Loucy (cell line): ENCODE measurements around the gene ITGA11.

Source experiments
- H2AFZ ChIP-seq: fragments of 200-600 bp; sonication (generic); 2 replicates; pipeline ENCODE4 v1.6.0; 2016; ENCODE audit warnings: antibody characterized with exemption, mild to moderate bottlenecking, low read length, moderate library complexity
- H3F3A ChIP-seq: fragments of 200-600 bp; 2 replicates; pipeline ENCODE4 v1.6.0; 2016; ENCODE audit warnings: antibody characterized with exemption, low read depth, mild to moderate bottlenecking
- H3K27me3 ChIP-seq: fragments of 200-600 bp; sonication (generic); 2 replicates; pipeline ENCODE4 v1.6.1; 2014; ENCODE audit warnings: low read length, mild to moderate bottlenecking; ENCODE audit not compliant: insufficient read depth, poor library complexity, severe bottlenecking
- H3K36me3 ChIP-seq: fragments of 200-600 bp; sonication (generic); 2 replicates; pipeline ENCODE4 v1.6.1; 2016; ENCODE audit warnings: low read length; ENCODE audit not compliant: insufficient read depth
- H3K4me1 ChIP-seq: fragments of 200-600 bp; sonication (generic); 2 replicates; pipeline ENCODE4 v1.5.1; 2014; ENCODE audit warnings: low read length, mild to moderate bottlenecking; ENCODE audit not compliant: insufficient read depth, poor library complexity, severe bottlenecking
- H3K4me2 ChIP-seq: fragments of 200-600 bp; sonication (generic); 2 replicates; pipeline ENCODE4 v1.6.0; 2014; ENCODE audit warnings: antibody characterized with exemption, low read length, low read depth, mild to moderate bottlenecking; ENCODE audit not compliant: poor library complexity, severe bottlenecking
- H3K4me3 ChIP-seq: fragments of 200-600 bp; sonication (generic); 2 replicates; pipeline ENCODE4 v1.5.1; 2014; ENCODE audit warnings: low read length, mild to moderate bottlenecking, mixed read lengths; ENCODE audit not compliant: poor library complexity, severe bottlenecking
- H3K79me2 ChIP-seq: fragments of 200-600 bp; sonication (generic); 2 replicates; pipeline ENCODE4 v1.6.1; 2014; ENCODE audit warnings: low read length; ENCODE audit not compliant: insufficient read depth
- H3K9ac ChIP-seq: fragments of 200-600 bp; sonication (generic); 2 replicates; pipeline ENCODE4 v1.6.0; 2014; ENCODE audit warnings: mild to moderate bottlenecking, low read depth, low read length, moderate library complexity; ENCODE audit not compliant: poor library complexity, severe bottlenecking
- H3K9me2 ChIP-seq: fragments of 200-600 bp; sonication (generic); replicated peaks from 2 replicates; pipeline ENCODE4 v1.6.1; 2016; ENCODE audit warnings: low read depth, low read length, mixed read lengths
- H3K9me3 ChIP-seq: fragments of 200-600 bp; sonication (generic); 2 replicates; pipeline ENCODE4 v1.6.1; 2014; ENCODE audit warnings: mild to moderate bottlenecking, antibody characterized with exemption, low read length, low read depth; ENCODE audit not compliant: insufficient read depth
- H4K20me1 ChIP-seq: fragments of 200-600 bp; sonication (generic); 2 replicates; pipeline ENCODE4 v1.6.0; 2014; ENCODE audit warnings: antibody characterized with exemption, low read length, mild to moderate bottlenecking; ENCODE audit not compliant: insufficient read depth, poor library complexity, severe bottlenecking
- EZH2phosphoT487 ChIP-seq: fragments of 200-600 bp; IDR thresholded peaks from 2 replicates; pipeline ENCODE4 v1.6.1; 2018; ENCODE audit warnings: antibody characterized with exemption, mild to moderate bottlenecking, moderate library complexity, borderline replicate concordance
- TF ChIP-seq, protein P1 (sequence below): fragments of 200-600 bp; sonication (generic); conservative IDR thresholded peaks from 2 replicates; pipeline ENCODE4 v1.5.1; 2014; ENCODE audit warnings: mild to moderate bottlenecking, antibody characterized with exemption, low read length

Gene ITGA11

GRCh38 chr15:68405378-68406250 is 26.3 kb downstream of the ITGA11 start:
- Histone ChIP-seq H3F3A (no peaks in the 10 kb centered on the region), H3K4me2 (no peak overlapping the region), H3K4me1 (peaks cover 6% of the 10 kb centered on the region), H2AFZ (peak overlapping the region; percentile 54; the same call in 1 of the 2 replicates), H3K4me3 (no peak overlapping the region), H4K20me1 (no peaks in the 10 kb centered on the region), H3K36me3 (no peaks in the 10 kb centered on the region), H3K9me3 (no peaks in the 10 kb centered on the region), H3K9ac (no peak overlapping the region), H3K27me3 (no peaks in the 10 kb centered on the region), H3K9me2 (no peaks in the 10 kb centered on the region), H3K79me2 (no peaks in the 10 kb centered on the region)
- TF ChIP-seq, protein P1, sequence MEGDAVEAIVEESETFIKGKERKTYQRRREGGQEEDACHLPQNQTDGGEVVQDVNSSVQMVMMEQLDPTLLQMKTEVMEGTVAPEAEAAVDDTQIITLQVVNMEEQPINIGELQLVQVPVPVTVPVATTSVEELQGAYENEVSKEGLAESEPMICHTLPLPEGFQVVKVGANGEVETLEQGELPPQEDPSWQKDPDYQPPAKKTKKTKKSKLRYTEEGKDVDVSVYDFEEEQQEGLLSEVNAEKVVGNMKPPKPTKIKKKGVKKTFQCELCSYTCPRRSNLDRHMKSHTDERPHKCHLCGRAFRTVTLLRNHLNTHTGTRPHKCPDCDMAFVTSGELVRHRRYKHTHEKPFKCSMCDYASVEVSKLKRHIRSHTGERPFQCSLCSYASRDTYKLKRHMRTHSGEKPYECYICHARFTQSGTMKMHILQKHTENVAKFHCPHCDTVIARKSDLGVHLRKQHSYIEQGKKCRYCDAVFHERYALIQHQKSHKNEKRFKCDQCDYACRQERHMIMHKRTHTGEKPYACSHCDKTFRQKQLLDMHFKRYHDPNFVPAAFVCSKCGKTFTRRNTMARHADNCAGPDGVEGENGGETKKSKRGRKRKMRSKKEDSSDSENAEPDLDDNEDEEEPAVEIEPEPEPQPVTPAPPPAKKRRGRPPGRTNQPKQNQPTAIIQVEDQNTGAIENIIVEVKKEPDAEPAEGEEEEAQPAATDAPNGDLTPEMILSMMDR, result no peak
- no peak for TF ChIP-seq EZH2phosphoT487

DNA sequence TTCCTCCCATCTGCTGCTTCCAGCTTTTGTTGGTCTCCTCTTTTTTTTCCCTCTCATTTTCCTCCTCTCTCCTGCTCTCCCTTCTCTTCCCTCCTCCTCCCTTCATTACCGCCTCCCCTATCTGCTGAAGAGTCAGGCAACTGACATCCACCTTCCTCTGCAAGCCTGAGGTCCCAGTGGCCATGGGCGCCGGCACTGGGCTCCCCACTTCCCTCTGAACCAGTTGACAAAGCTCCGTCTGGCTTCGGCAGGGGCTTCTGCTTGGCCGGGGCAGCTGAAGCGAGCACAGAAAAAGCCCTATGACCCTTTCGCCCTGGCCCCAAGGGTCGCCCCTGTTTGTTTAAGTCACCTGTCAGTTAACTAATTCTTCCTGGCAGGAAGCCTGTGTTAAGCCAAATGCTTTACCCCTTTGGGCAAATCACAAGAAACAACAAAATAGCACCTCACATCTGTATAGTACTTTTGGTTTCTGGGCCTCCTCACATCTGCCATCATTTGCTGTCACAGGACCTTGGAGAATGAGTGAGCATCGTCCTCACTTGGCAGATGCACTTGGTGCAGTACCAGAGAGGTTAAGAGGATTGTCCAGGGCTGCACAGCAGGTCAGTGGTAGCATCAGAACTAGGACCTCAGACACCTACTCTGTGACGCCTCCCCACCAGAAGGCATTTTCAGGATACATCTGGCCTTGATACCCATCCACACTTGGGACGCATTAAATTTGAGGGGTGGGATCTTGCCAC is 27.7 kb downstream of the ITGA11 start:
- Histone ChIP-seq H3K9me2 (no peaks in the 10 kb centered on the region), H3K79me2 (no peaks in the 10 kb centered on the region), H2AFZ (no peak overlapping the region), H3F3A (no peaks in the 10 kb centered on the region), H3K9ac (no peak overlapping the region), H3K36me3 (no peaks in the 10 kb centered on the region), H3K27me3 (no peaks in the 10 kb centered on the region), H3K9me3 (no peaks in the 10 kb centered on the region), H4K20me1 (no peaks in the 10 kb centered on the region), H3K4me1 (peaks cover 6% of the 10 kb centered on the region), H3K4me2 (no peak overlapping the region), H3K4me3 (no peak overlapping the region)
- TF ChIP-seq, protein P1, result no peak
- TF ChIP-seq EZH2phosphoT487, result no peak

DNA sequence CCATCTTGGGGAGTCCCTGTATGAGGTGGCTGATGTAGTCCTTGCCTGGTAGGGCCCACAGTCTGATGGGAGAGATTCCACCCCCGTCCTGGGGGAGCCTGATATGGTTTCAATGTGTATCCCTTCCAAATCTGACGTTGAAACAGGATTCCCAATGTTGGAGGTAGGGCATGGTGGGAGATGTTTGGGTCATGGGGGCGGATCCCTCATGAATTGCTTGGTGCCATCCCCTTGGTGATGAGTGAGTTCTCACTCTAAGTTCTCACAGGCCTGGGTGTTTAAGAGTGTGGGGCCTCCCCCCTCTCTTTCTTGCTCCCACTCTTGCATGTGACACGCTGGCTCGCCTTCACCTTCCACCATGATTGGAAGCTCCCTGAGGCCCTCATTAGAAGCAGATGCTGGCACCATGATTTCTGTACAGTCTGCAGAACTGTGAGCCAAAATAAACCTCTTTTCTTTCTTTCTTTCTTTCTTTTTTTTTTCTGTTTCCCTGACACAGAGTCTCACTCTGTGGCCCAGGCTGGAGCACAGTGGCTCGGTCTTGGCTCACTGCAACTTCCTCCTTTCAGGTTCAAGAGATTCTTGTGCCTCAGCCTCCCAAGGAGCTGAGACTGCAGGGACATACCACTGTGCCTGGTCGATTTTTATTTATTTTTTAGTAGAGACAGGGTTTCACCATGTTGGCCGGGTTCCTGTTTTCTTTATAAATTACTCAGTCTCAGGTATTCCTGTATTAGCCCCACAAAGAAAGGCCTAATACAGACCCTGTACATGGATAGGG is 28.6 kb downstream of the ITGA11 start:
- Histone ChIP-seq H3K27me3 (no peaks in the 10 kb centered on the region), H3K36me3 (no peaks in the 10 kb centered on the region), H2AFZ (no peak overlapping the region), H3K9me3 (no peaks in the 10 kb centered on the region), H4K20me1 (no peaks in the 10 kb centered on the region), H3F3A (no peaks in the 10 kb centered on the region), H3K4me3 (no peak overlapping the region), H3K4me1 (peaks cover 6% of the 10 kb centered on the region), H3K9ac (no peak overlapping the region), H3K9me2 (no peaks in the 10 kb centered on the region), H3K4me2 (no peak overlapping the region), H3K79me2 (no peaks in the 10 kb centered on the region)
- TF ChIP-seq, protein P1, result no peak
- no peak for TF ChIP-seq EZH2phosphoT487
